RWPE2 (cell line): ENCODE measurements around the gene PCGF3.

Experiments used
- ATAC-seq: fragments of 200-7000 bp; cut with Tn5 transposase; 3 replicates; pipeline ENCODE4 v1.9.1; 2021; ENCODE audit warnings: low read depth
- DNase-seq: peaks from one replicate; pipeline ENCODE4 v3.0.0-alpha.2; 2020; ENCODE audit warnings: low spot score
- H3K27ac ChIP-seq: fragments of 450-650 bp; 2 replicates; pipeline ENCODE4 v1.5.1; 2017; ENCODE audit warnings: mild to moderate bottlenecking; ENCODE audit not compliant: poor library complexity, severe bottlenecking
- H3K27me3 ChIP-seq: fragments of 250-450 bp; sonication (Bioruptor Pico); 2 replicates; pipeline ENCODE4 v1.5.1; 2021; ENCODE audit warnings: mild to moderate bottlenecking, moderate library complexity; ENCODE audit not compliant: insufficient read depth, poor library complexity, severe bottlenecking
- H3K36me3 ChIP-seq: fragments of 250-450 bp; sonication (Bioruptor Pico); 2 replicates; pipeline ENCODE4 v1.5.1; 2020; ENCODE audit warnings: low read depth, mild to moderate bottlenecking, moderate library complexity
- H3K4me1 ChIP-seq: fragments of 250-450 bp; sonication (Bioruptor Pico); 2 replicates; pipeline ENCODE4 v1.5.1; 2021; ENCODE audit warnings: mild to moderate bottlenecking, moderate library complexity; ENCODE audit not compliant: insufficient read depth, poor library complexity, severe bottlenecking
- H3K4me3 ChIP-seq: fragments of 250-450 bp; sonication (Bioruptor Pico); 2 replicates; pipeline ENCODE4 v1.5.1; 2021; ENCODE audit warnings: mild to moderate bottlenecking, moderate library complexity; ENCODE audit not compliant: severe bottlenecking
- H3K9me3 ChIP-seq: fragments of 250-450 bp; sonication (Bioruptor Pico); 2 replicates; pipeline ENCODE4 v1.5.1; 2021; ENCODE audit warnings: mild to moderate bottlenecking, moderate library complexity; ENCODE audit not compliant: severe bottlenecking
- TF ChIP-seq, protein P1 (sequence below): fragments of 450-650 bp; IDR thresholded peaks from one replicate; pipeline ENCODE4 v1.5.1; 2017; ENCODE audit warnings: mild to moderate bottlenecking, moderate library complexity; ENCODE audit not compliant: poor library complexity, severe bottlenecking

The PCGF3 gene

DNA sequence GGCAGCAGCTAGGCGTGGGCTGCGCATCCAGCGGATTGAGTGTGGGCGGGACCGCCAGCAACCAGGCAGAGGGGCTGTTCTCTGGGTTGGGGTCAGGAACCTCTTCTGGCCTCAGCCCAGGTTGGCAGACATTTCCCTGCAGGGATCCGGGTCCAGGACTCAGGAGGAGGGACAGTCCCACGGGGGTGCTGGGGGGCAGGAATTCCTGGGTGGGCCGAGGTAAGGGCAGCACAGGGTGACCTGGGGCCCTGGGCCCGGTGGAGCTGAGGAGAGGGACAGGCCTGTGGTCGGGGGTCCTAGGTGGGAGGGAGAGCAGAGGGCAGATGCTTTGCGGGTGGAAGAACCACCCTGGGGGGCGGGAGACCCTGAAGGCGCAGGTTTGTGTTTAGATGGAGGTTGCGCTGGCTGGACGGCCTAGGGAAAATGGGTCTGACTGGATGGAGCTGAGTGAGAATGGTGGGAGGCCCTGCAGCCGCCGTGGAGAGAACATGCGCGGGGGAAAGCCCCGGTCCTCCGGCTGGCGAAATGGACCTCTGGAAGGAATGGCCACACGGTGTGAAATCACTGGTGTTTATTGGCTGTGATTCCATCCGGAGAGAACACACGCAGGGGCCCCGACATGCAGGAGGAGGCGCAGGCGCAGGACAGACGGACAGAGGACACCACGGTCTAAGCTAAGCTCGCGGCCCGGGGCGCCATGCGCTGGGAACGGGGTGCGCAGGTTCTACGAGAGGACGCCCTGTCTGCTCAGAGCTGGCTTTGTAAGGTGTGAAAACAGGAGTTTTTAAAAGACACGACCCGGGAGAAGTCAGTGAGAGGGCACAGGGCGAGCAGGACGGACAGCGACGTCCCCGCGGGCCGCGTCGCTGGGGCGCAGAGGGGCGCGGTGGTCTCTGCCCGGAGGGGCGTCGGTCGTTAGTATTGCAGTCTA lies 79.0 kb downstream of the PCGF3 start:
- peaks cover 12% of the 10 kb centered on the region for H3K27me3 ChIP-seq
- no peak for ATAC-seq
- TF ChIP-seq, protein P1, sequence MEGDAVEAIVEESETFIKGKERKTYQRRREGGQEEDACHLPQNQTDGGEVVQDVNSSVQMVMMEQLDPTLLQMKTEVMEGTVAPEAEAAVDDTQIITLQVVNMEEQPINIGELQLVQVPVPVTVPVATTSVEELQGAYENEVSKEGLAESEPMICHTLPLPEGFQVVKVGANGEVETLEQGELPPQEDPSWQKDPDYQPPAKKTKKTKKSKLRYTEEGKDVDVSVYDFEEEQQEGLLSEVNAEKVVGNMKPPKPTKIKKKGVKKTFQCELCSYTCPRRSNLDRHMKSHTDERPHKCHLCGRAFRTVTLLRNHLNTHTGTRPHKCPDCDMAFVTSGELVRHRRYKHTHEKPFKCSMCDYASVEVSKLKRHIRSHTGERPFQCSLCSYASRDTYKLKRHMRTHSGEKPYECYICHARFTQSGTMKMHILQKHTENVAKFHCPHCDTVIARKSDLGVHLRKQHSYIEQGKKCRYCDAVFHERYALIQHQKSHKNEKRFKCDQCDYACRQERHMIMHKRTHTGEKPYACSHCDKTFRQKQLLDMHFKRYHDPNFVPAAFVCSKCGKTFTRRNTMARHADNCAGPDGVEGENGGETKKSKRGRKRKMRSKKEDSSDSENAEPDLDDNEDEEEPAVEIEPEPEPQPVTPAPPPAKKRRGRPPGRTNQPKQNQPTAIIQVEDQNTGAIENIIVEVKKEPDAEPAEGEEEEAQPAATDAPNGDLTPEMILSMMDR: no peak

DNA sequence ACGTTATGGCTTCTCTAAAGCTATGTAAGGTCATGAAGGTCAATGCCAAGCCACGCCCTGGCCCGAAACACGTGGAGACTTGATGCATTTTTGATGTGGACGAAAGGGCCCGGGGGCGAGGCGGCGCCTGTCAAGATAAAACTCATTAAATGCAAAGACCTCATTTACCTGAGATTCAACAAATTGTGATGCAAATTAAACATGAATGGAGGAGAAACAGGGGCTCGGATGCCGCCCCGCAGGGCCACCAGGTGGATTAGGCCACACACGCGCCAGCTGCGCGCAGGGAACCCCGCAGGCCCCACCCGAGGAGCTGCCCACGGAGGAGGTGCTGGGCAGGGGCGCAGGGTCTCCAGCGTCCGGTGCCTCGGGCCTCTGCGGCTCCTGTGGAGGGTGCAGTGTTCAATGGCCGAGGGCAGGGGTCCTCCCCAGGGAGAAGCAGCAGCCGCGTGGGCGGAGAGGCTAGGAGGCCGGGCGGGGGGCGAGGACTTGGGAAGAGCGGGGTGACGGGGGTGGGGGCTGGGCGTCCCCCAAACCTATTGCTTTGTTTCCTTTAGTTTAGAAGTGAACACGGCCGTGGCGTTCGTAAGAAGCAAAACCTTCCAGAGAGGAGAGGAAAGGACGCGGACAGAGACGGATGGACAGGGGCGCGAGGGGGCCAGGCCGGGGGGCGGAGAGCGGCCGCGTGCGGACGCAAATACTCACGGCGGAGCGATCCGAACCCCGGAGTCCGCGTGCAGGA lies 79.9 kb downstream of the PCGF3 start:
- no peak overlapping the region for H3K27ac ChIP-seq
- ATAC-seq (no peak), DNase-seq (no peak)
- H3K4me1 ChIP-seq: peaks cover 4% of the 10 kb centered on the region
- H3K4me3 ChIP-seq: no peak overlapping the region
- H3K27me3 ChIP-seq: peaks cover 12% of the 10 kb centered on the region
- peaks cover 10% of the 10 kb centered on the region for H3K36me3 ChIP-seq
- H3K9me3 ChIP-seq: no peaks in the 10 kb centered on the region
- TF ChIP-seq, protein P1: no peak

More for the DNA sequence above, 79.0 kb downstream of the PCGF3 start:
- Histone ChIP-seq H3K9me3 (no peaks in the 10 kb centered on the region), H3K4me1 (peaks cover 9% of the 10 kb centered on the region), H3K36me3 (peaks cover 19% of the 10 kb centered on the region), H3K4me3 (no peak overlapping the region), H3K27ac (no peak overlapping the region)
- no peak for DNase-seq

DNA sequence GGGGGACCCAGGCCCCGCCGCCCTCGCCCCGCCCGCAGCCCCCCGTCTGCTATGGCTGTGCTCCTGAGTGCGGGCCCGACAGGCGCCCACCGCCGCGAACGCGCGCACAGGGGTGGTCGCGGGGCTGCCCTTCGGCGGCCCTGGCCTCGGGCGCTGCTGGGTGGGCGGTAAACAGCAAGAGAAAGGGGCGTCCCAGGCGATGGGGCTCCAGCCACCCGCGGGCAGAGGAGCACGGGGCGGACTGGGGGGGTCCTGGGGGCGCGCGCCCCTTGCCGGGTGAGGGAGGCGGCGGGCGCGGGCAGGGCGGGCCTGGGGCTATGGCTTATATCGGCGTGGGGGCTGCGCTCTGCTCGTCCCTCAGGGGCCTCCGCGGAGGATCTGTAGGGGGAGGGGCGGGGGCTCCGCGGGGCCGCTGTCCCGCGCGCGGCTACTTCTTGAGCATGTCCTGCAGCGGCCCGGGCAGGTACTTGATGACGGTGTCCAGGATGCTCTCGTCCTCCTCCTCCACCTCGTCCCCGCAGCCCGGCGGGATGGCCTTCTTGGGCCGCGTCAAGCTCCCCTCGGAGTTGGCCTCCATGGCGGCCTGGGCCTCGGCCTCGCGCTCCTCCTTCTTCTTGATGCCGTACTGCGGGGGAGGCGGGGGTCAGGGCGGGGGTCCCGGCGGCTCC lies 80.6 kb downstream of the PCGF3 start:
- peaks cover 4% of the 10 kb centered on the region for H3K4me1 ChIP-seq
- H3K9me3 ChIP-seq: no peaks in the 10 kb centered on the region
- H3K27ac ChIP-seq: no peak overlapping the region
- no peak overlapping the region for H3K4me3 ChIP-seq
- TF ChIP-seq, protein P1: no peak
- ATAC-seq (no peak), DNase-seq (peak; percentile 70)
- H3K36me3 ChIP-seq: peaks cover 3% of the 10 kb centered on the region
- peaks cover 12% of the 10 kb centered on the region for H3K27me3 ChIP-seq

DNA sequence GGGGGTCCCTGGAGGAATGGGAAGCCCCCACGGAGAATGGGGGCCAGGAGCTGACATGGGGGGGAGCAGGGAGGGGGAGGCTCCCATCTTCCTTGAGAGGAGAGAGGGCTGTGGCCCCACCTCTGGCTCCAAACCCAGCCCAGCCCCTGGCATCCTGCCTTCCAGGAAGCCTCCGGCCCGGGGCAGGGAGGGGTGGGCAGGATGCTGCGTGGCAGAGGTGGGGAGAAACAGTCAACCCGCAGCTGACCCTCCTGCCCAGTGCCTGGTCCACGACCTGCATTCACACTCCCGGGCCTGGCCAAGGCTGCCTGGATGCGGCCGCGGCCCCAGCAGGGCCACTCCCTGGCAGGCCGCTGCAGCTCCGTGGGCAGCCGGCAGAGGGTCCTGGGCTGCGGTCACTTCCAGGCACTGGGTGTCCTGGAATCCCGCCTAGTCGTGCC lies 81.2 kb downstream of the PCGF3 start:
- Histone ChIP-seq H3K4me3 (no peak overlapping the region), H3K4me1 (peaks cover 4% of the 10 kb centered on the region), H3K27me3 (peaks cover 12% of the 10 kb centered on the region), H3K9me3 (no peaks in the 10 kb centered on the region), H3K36me3 (no peaks in the 10 kb centered on the region), H3K27ac (no peak overlapping the region)
- DNase-seq (no peak), ATAC-seq (no peak)
- TF ChIP-seq, protein P1: no peak
